Measurements from ENCODE around the gene TBCCD1. TPM values are rescaled to one million over a fixed set of nuclear protein-coding genes. Genes with fewer than 3 reads are reported as not detected.

TBCCD1 gene
- total RNA-seq, 2 donors from 2014 or later: 11.9 to 14.0 TPM

DNA sequence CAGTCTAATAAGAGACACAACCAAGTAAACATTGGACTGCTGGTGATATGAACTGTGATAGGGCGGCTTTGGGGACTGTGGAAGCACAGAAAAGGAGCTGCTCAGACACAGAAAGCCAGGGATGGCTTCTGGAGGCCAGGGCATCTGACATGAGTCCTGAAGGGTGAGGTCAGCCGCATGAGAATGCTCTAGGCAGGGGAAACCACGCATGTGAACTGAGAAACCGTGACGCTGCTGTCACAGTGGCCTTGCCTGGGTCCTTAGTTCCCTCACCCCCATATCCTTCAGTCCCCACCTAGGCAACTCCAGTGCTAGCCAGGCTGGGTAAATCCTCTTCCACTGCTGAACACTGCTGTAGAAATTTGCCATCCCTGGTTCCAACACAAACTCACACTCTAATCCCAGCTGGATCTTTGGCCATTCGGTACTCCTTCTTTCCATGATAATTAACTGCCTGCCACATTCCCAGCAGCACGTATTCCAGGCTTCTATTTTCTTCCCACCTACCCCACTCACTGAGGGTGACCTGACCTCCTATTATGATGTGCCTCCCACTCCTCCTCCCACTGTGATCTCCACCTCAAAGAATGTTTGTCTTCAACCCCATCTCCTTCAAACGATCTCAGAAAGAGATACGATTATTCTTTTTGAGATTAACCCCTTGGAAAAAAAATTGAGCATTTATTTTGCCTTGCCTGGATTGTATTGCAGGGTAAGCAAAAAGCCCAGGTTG lies 54.4 kb downstream of the TBCCD1 start:
- Mint-ChIP-seq H3K4me3 (no peak overlapping the region), H3K27me3 (ENCODE audit: insufficient read depth) (peaks cover 7% of the 10 kb centered on the region), H3K9me3 (no peaks in the 10 kb centered on the region), H3K4me1 (no peaks in the 10 kb centered on the region), H3K27ac (no peak overlapping the region), H3K36me3 (ENCODE audit: low read depth) (no peaks in the 10 kb centered on the region)
- Histone ChIP-seq H3K9me3 (ENCODE audit: control insufficient read depth, low read length) (no peaks in the 10 kb centered on the region), H3K4me3 (ENCODE audit: low read length) (no peak overlapping the region), H3K27ac (ENCODE audit: low read depth, low read length) (no peak overlapping the region), H3K9ac (ENCODE audit: extremely low read depth, low read length, poor library complexity, severe bottlenecking) (no peak overlapping the region), H3K4me1 (ENCODE audit: control insufficient read depth, insufficient read depth, low read length) (no peaks in the 10 kb centered on the region), H3K36me3 (ENCODE audit: control insufficient read depth, insufficient read depth, low read length) (no peaks in the 10 kb centered on the region), H3K27me3 (ENCODE audit: control insufficient read depth, insufficient read depth, low read length, poor library complexity, severe bottlenecking) (no peaks in the 10 kb centered on the region)
- no peak for DNase-seq
- 41 to 66% methylated on average over 5 to 9 of the region's 9 CpGs for WGBS, 2 experiments (ENCODE audit: insufficient coverage in 1 of 2, insufficient read length in 1 of 2)
- TF ChIP-seq, protein P1, sequence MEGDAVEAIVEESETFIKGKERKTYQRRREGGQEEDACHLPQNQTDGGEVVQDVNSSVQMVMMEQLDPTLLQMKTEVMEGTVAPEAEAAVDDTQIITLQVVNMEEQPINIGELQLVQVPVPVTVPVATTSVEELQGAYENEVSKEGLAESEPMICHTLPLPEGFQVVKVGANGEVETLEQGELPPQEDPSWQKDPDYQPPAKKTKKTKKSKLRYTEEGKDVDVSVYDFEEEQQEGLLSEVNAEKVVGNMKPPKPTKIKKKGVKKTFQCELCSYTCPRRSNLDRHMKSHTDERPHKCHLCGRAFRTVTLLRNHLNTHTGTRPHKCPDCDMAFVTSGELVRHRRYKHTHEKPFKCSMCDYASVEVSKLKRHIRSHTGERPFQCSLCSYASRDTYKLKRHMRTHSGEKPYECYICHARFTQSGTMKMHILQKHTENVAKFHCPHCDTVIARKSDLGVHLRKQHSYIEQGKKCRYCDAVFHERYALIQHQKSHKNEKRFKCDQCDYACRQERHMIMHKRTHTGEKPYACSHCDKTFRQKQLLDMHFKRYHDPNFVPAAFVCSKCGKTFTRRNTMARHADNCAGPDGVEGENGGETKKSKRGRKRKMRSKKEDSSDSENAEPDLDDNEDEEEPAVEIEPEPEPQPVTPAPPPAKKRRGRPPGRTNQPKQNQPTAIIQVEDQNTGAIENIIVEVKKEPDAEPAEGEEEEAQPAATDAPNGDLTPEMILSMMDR (conservative IDR thresholded peaks at IDR 0.05): no peak

GRCh38 chr3:186511702-186512101 lies 55.4 kb downstream of the TBCCD1 start:
- WGBS, 2 experiments (ENCODE audit: insufficient coverage in 1 of 2, insufficient read length in 1 of 2): 75 to 79% methylated on average over 3 to 5 of the region's 5 CpGs
- no peaks in the 10 kb centered on the region for H3K36me3 Mint-ChIP-seq (ENCODE audit: low read depth)
- TF ChIP-seq, protein P1 (conservative IDR thresholded peaks at IDR 0.05): no peak
- no peak overlapping the region for H3K9ac ChIP-seq (ENCODE audit: extremely low read depth, low read length, poor library complexity, severe bottlenecking)
- H3K36me3 ChIP-seq (ENCODE audit: control insufficient read depth, insufficient read depth, low read length): no peaks in the 10 kb centered on the region
- H3K9me3 Mint-ChIP-seq: no peaks in the 10 kb centered on the region
- no peak overlapping the region for H3K27ac Mint-ChIP-seq
- H3K27ac ChIP-seq (ENCODE audit: low read depth, low read length): no peak overlapping the region
- no peak overlapping the region for H3K4me3 Mint-ChIP-seq
- no peak for DNase-seq
- H3K27me3 Mint-ChIP-seq (ENCODE audit: insufficient read depth): peaks cover 7% of the 10 kb centered on the region
- H3K4me1 ChIP-seq (ENCODE audit: control insufficient read depth, insufficient read depth, low read length): no peaks in the 10 kb centered on the region
- H3K9me3 ChIP-seq (ENCODE audit: control insufficient read depth, low read length): no peaks in the 10 kb centered on the region
- no peaks in the 10 kb centered on the region for H3K27me3 ChIP-seq (ENCODE audit: control insufficient read depth, insufficient read depth, low read length, poor library complexity, severe bottlenecking)
- no peak overlapping the region for H3K4me3 ChIP-seq (ENCODE audit: low read length)
- no peaks in the 10 kb centered on the region for H3K4me1 Mint-ChIP-seq

DNA sequence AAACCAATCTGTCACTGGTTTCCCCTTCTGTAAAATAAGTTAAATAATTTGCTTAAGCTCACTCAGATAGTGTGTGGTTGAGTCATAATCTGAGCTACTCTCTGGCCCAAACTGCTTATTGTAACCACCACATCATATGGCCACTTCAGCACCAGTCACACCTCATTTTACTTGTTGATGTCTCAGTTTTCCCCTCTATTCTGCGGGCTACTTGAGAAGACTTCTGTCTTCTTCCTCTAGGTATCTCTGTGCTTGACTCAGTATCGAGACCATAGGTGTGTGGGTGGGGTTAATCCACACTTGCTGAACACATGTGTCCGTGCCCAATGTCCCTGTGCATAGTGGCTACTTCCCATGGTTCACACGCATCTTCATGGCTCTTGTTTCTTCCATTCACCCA lies 55.9 kb downstream of the TBCCD1 start:
- no peaks in the 10 kb centered on the region for H3K27me3 ChIP-seq (ENCODE audit: control insufficient read depth, insufficient read depth, low read length, poor library complexity, severe bottlenecking)
- H3K27ac Mint-ChIP-seq: no peak overlapping the region
- H3K4me1 ChIP-seq (ENCODE audit: control insufficient read depth, insufficient read depth, low read length): peaks cover 2% of the 10 kb centered on the region
- no peak for DNase-seq
- no peaks in the 10 kb centered on the region for H3K36me3 Mint-ChIP-seq (ENCODE audit: low read depth)
- no peaks in the 10 kb centered on the region for H3K9me3 ChIP-seq (ENCODE audit: control insufficient read depth, low read length)
- no peak overlapping the region for H3K9ac ChIP-seq (ENCODE audit: extremely low read depth, low read length, poor library complexity, severe bottlenecking)
- peaks cover 7% of the 10 kb centered on the region for H3K27me3 Mint-ChIP-seq (ENCODE audit: insufficient read depth)
- no peaks in the 10 kb centered on the region for H3K36me3 ChIP-seq (ENCODE audit: control insufficient read depth, insufficient read depth, low read length)
- WGBS, 2 experiments (ENCODE audit: insufficient coverage in 1 of 2, insufficient read length in 1 of 2): 90% methylated on average over 4 of the region's 4 CpGs; no CpG with 5 or more reads in 1 of the 2 experiments
- no peak overlapping the region for H3K4me3 ChIP-seq (ENCODE audit: low read length)
- no peaks in the 10 kb centered on the region for H3K4me1 Mint-ChIP-seq
- H3K4me3 Mint-ChIP-seq: no peak overlapping the region
- TF ChIP-seq, protein P1 (conservative IDR thresholded peaks at IDR 0.05): no peak
- no peaks in the 10 kb centered on the region for H3K9me3 Mint-ChIP-seq
- H3K27ac ChIP-seq (ENCODE audit: low read depth, low read length): no peak overlapping the region
